Activated naive CD4-positive, alpha-beta T cell (primary cell): Measurements from ENCODE around the gene BLTP3A.

ENCODE experiments used
- DNase-seq, 4 experiments: peaks; one replicate each; lab custom pipeline; 2025; lab: John Stamatoyannopoulos, UW

Gene BLTP3A

GRCh38 chr6:34829137-34829536, 37.3 kb downstream of the BLTP3A start:
- DNase-seq: no peak

- DNase-seq: no peak
Measured at GRCh38 chr6:34832942-34833341, 41.1 kb downstream of the BLTP3A start.

DNA sequence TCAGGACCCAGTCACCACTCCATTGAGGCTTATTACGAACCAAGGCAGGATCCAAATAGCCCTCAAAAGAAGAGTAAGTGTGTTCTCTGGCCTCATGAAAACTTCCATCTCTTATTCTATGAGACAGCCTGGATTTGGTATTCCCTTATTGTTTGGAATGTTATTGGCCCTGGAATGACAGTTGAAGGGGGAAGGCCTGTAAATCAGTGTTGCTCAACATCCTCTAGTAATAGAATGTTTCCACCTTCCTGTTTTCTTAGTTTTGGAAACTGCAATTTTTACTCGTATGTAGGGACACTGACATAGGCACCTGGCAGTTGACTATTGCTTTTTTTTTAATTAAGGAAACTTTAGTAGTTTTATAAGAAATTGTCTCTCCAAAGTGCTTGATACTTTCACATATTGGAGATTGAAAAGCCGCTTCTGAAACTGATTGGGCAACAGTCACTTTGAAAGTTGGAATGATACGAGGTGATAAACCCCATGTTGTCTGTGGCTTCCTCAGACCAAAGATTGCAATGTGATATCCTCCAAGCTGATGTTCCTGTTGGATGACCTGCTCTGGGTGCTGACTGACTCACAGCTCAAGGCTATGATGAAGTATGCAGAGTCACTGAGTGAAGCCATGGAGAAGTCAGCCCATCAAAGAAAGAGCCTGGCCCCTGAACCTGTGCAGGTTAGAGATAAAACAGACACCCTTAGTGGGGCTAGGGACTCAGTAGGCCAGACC, 43.1 kb downstream of the BLTP3A start:
- no peak for DNase-seq

GRCh38 chr6:34836008-34836407, 44.1 kb downstream of the BLTP3A start:
- DNase-seq: no peak

DNA sequence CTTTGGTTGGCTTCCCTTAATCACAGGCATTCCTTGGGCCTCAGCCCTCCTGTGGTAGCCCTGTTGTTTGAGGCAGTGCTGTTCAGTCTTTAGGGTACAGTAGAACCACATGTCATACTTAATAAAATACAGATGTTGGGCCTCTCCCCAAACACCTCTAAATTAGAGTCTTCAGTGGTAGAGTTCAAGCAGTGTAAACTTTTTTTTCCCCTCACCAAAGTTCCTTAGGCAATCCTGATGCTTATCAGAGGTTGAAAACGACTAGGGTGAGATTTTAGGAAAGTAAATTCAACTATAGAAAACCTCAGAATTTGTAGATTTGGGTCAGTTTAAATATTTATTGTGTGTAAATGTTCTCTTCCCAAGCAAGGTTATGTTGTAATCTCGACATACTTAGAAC, 44.6 kb downstream of the BLTP3A start:
- no peak for DNase-seq

DNA sequence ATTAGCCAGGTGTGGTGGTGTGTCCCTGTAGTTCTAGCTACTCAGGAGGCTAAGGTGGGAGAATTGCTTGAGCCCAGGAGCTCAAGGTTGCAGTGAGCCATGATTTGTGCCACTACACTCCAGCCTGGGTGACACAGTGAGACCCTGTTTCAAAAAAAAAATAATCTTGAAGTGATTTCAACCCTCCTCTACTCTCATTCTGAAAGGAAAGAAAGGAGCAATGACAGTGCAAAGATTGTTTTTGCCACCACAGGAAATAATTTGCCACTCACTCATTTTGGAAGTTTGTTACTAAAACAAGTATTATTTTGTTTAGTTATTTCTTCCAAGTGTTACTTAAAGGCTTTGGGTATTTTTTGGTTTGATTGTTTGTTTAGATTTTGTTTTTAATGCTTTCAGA, 45.6 kb downstream of the BLTP3A start:
- DNase-seq: no peak

- no peak for DNase-seq
Measured at GRCh38 chr6:34839666-34840352, 47.9 kb downstream of the BLTP3A start.
